G401.6 (cell line): ENCODE results near the gene ARID1B.

Source experiments
- FAIRE-seq: peaks from 2 replicates; lab custom pipeline; 2012; peaks lifted over from hg19 to GRCh38; lab: Jason Lieb, UNC

The ARID1B gene

GRCh38 chr6:156906451-156906850, 129.3 kb downstream of the ARID1B start:
- no peak for FAIRE-seq

DNA sequence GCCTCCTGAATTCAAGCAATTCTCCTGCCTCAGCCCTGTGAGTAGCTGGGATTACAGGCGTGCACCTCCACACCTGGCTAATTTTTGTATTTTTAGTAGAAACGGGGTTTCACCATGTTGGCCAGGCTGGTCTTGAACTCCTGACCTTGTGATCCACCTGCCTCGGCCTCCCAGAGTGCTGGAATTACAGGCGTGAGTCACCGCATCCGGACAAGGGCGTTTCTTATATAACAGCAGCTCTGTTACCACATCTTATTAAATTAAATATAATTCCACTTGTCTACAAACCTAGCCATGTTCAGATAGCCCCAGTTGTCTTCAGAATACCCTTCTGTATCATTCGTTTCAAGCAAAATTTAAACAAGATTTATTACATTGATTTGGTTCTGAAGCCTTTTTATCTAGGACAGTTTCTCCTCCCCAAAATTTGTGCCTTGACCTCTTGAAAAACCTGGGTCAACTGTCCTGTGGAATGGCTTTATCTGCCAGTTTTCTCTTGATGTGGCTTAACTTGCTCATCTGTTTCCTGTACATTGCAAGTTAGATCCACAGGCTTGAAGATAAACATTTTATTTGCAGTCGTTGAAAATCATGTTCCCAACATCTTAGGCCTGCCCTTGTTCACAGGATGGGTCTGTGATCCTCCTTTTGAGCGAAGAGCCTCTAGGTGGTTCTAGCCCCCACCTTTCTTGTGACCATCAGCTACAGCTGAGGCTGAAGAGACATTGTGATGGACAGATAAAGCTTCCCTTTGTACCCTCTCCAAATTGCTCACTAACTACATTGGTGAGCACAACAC, 132.2 kb downstream of the ARID1B start:
- no peak for FAIRE-seq

DNA sequence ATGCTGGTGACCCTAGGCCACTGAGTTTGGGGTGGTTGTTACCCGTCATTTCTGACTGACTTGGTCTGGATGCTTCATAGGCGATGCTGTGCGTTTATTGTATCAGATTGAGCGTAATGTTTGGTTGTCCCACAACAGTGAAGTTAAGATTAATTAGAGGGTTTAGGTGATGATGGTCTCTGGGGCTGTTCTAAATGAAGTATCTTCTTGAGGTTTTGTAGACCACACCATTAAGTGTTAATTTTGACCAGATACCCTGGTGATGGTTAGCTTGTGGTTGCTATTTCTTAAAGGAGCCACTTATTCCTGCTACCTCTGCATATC, 132.8 kb downstream of the ARID1B start:
- no peak for FAIRE-seq

- no peak for FAIRE-seq
Measured at GRCh38 chr6:156910938-156911337, 133.8 kb downstream of the ARID1B start.

DNA sequence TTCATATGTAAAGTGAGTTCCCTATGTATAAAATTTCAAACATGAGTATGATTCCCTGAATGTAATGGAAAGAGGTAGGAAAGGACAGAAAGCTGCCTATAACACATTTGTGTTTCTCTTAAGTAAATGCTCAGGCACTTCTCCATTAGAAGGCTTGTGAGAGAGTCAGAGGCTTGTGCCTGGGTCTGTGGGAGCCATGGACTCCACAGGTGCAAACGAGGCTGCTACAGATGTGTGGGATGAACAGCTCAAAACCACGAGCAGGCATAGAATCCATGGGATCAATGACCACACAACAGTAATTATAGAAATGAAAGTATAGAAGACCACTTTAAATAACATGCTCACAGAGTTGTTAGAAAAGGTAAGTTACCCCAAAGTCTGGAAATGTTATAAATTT, 134.4 kb downstream of the ARID1B start:
- FAIRE-seq = no peak

DNA sequence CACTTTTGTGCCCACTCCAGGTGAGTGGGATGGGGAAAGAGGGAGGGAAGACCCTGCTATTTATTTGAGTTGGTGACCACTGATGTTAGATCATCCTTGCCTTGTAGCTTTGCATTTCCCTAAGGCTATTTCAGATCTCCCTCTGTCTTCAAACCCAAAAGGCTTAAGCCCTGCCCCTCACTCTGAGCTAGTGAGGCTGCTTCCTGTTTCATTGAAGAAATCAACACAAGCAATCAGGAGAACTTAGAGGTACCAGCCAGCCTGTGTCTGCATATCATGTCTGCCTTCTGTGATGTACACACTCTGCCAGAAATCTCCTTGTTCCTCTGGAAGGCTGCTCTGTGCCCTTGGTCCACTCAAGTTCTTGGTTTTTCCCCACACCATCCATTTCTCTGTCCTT, 135.3 kb downstream of the ARID1B start:
- FAIRE-seq = no peak

GRCh38 chr6:156914181-156914580, 137.0 kb downstream of the ARID1B start:
- no peak for FAIRE-seq

- no peak for FAIRE-seq
Measured at GRCh38 chr6:156916130-156916801, 139.1 kb downstream of the ARID1B start.

DNA sequence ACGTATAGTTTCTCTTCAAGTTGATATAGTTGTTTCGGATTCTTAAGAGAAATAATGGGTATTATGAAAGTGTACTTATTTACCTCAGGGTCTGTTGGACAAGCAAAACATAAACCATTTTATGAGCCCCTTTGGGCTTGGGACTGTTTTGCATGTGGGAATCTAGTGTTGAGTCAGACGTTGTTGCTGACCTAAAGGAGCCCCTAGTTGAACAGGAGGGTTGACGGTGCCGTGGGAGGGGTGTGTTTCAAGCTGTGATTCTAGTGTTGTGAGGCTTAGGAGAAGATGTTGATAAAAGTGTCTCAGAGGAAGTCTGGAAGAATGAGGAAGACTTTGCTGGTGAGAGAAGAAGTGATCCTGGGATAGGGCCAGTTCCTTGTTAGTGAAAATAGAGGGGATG, 140.0 kb downstream of the ARID1B start:
- no peak for FAIRE-seq

- no peak for FAIRE-seq
Measured at GRCh38 chr6:156918647-156919046, 141.5 kb downstream of the ARID1B start.

GRCh38 chr6:156919370-156919769, 142.2 kb downstream of the ARID1B start:
- no peak for FAIRE-seq

DNA sequence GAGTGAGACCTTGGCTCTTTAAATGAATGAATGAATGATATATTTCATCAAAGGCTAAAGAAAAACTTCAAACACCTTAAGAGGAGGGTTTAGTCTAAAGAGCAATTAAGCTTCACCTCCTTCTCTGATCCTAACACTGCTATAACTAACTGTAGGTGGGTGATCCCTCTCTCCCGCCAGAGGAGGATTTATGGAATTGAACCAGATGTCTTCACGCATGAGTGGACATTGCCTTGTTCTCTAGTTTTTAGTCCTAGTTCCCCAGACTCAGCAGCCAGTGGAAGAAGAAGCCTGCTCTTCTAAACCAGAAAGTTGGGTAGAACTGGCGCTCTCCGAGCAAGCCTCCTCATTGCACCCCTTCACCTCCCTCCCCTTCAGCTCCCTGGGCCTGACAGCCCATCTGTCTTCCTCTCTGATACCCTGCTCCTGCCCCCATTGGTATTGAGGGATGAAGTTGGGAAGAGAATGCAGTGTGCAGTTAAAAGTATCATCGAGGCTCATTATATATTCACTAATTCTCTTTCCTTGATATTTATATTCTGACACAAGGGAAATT, 142.7 kb downstream of the ARID1B start:
- no peak for FAIRE-seq

DNA sequence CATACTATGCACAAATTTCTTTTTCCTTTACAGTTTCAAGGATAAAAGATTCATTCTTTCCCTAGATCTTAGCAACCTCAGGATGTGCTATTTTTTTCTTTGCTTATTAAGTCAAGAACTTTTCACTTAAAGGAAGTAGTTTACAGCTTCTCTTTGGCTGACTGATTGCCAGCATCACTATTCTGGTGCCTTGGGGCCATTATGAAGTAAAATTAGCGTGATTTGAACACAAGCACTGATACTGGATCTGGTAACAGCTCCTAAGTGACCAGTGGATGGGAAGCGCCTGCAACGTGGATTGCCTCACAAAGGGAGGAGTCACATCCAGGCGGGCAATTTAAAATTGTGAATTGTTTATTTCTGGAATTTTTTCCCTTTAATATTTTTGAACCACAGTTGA, 147.1 kb downstream of the ARID1B start:
- no peak for FAIRE-seq

DNA sequence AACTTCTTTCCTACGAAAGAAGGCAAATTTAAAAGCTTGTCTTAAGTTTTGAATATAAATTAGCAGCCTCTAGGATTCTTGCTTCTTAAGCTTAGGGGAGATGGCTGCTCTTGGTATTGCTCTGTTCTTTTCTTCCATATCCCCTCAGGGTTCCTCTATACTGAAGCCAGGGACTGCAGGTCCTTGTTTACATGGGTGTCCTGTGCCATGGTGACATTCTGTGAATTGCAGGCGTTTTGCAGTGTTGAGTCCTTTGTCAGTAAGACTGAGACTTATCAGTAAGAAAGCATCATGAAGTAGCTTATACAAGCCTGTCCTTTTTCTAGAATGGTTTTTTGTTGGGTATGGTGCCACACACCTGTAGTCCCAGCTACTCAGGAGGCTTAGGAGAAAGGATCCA, 147.8 kb downstream of the ARID1B start:
- no peak for FAIRE-seq

- FAIRE-seq = no peak
Measured at GRCh38 chr6:156925718-156926607, 148.8 kb downstream of the ARID1B start.

DNA sequence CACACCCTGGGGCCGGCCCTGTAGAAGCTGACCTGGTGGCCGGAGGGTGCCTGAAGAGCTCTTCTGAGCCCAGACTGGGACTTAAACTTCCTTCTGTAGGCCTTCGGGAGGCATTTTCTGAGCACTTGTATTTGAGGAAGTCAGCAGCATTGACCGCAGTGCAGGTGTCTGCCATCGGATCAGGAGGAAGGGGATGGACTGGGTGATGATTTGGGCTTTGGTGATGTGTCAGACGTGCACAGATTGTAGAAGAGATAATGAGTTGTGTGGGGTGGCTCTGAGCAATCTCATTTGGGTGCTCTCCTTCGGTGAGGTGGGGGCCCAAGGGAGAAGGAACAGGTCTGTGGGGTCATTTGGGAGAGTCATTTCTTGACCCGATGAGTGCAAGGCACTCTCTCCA, 150.9 kb downstream of the ARID1B start:
- no peak for FAIRE-seq

- no peak for FAIRE-seq
Measured at GRCh38 chr6:156928972-156929371, 151.8 kb downstream of the ARID1B start.

GRCh38 chr6:156931283-156931682, 154.1 kb downstream of the ARID1B start:
- no peak for FAIRE-seq

- FAIRE-seq = no peak
Measured at GRCh38 chr6:156933201-156934068, 156.3 kb downstream of the ARID1B start.

DNA sequence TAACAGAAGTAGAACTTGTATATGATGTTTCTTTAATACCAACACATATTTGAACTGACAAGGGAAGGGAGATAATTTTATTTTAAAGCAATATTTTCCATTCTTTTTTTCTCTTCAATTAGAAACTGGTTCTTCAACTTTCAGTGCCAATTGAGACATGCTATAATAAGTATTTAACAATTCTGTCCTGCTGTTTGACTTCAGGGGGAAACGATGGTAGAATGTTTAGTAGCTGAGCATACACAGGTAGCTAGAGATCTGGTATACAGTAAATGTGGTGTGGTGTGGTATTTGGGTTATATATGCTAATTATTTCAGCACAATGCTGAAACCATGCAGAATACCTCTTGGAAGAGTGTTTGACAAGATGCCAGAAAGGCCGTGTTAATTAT, 156.9 kb downstream of the ARID1B start:
- no peak for FAIRE-seq

DNA sequence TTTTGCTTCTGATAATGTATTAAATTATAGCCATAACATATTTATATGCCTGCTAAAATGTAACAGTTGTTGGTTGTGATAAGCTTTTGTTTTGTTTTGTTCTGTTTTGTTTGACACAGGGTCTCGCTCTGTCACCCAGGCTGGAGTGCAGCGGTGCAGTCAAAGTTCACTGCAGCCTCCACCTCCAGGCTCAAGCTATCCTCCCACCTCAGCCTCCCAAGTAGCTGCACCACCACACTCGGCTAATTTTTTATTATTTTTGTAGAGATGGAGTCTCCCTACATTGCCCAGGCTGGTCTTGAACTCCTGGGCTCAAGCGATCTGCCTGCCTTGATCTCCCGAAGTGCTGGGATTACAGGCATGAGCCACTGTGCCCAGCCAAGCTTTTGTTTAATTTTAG, 157.8 kb downstream of the ARID1B start:
- FAIRE-seq = no peak

- no peak for FAIRE-seq
Measured at GRCh38 chr6:156938143-156938542, 161.0 kb downstream of the ARID1B start.
